Loucy (cell line): ENCODE results near the gene DNAH17.

ENCODE experiments used
- EZH2phosphoT487 ChIP-seq: fragments of 200-600 bp; IDR thresholded peaks from 2 replicates; pipeline ENCODE4 v1.6.1; 2018; ENCODE audit warnings: antibody characterized with exemption, mild to moderate bottlenecking, moderate library complexity, borderline replicate concordance
- TF ChIP-seq, protein P1 (sequence below): fragments of 200-600 bp; sonication (generic); conservative IDR thresholded peaks from 2 replicates; pipeline ENCODE4 v1.5.1; 2014; ENCODE audit warnings: mild to moderate bottlenecking, antibody characterized with exemption, low read length

- TF ChIP-seq, protein P1, sequence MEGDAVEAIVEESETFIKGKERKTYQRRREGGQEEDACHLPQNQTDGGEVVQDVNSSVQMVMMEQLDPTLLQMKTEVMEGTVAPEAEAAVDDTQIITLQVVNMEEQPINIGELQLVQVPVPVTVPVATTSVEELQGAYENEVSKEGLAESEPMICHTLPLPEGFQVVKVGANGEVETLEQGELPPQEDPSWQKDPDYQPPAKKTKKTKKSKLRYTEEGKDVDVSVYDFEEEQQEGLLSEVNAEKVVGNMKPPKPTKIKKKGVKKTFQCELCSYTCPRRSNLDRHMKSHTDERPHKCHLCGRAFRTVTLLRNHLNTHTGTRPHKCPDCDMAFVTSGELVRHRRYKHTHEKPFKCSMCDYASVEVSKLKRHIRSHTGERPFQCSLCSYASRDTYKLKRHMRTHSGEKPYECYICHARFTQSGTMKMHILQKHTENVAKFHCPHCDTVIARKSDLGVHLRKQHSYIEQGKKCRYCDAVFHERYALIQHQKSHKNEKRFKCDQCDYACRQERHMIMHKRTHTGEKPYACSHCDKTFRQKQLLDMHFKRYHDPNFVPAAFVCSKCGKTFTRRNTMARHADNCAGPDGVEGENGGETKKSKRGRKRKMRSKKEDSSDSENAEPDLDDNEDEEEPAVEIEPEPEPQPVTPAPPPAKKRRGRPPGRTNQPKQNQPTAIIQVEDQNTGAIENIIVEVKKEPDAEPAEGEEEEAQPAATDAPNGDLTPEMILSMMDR = no peak
- no peak for TF ChIP-seq EZH2phosphoT487
Observed at GRCh38 chr17:78567991-78568390, 9.2 kb downstream of the DNAH17 start.
